Activated T-helper 2 cell treated with anti-CD3 and anti-CD28 coated beads, Interferon-gamma antibody, Interleukin-2, Interleukin-4, amounts not matched to agents 10 μg/mL and 5 μg/mL and 100 μg/mL, durations not matched to agents 14 hours and 24 hours and 36 hours (primary cell): ENCODE measurements around the gene ELF5. TPM values are rescaled to one million over a fixed set of nuclear protein-coding genes. Genes with fewer than 3 reads are reported as not detected.

Source experiments
- DNase-seq: peaks from one replicate; pipeline ENCODE4 v3.0.0; 2021; ENCODE audit warnings: low spot score
- H3K27ac Mint-ChIP-seq: one replicate; pipeline ENCODE4 v1.8.0; 2021; ENCODE audit warnings: mixed read lengths
- H3K27me3 Mint-ChIP-seq: one replicate; pipeline ENCODE4 v1.8.0; 2021; ENCODE audit warnings: low read depth, mixed read lengths
- H3K36me3 Mint-ChIP-seq: one replicate; pipeline ENCODE4 v1.8.0; 2021; ENCODE audit warnings: low read depth, mixed read lengths
- H3K4me1 Mint-ChIP-seq: one replicate; pipeline ENCODE4 v1.8.0; 2021; ENCODE audit warnings: low read depth, mixed read lengths
- H3K4me3 Mint-ChIP-seq: one replicate; pipeline ENCODE4 v1.8.0; 2021; ENCODE audit warnings: low read depth, mild to moderate bottlenecking, moderate library complexity, mixed read lengths
- H3K9me3 Mint-ChIP-seq: one replicate; pipeline ENCODE4 v1.8.0; 2021; ENCODE audit warnings: mixed read lengths
- intact Hi-C: fragments of 100-400 bp; cut with micrococcal nuclease; formaldehyde crosslinking; loops from one replicate; pipeline ENCODE4 v1.15.1; 2023
- total RNA-seq: library from RNA; stranded (reverse); gene quantifications from 2 replicates; pipeline ENCODE4 v1.2.3, GENCODE V29; 2022

ELF5 gene
- total RNA-seq, 1 donor from 2014 or later: not detected

DNA sequence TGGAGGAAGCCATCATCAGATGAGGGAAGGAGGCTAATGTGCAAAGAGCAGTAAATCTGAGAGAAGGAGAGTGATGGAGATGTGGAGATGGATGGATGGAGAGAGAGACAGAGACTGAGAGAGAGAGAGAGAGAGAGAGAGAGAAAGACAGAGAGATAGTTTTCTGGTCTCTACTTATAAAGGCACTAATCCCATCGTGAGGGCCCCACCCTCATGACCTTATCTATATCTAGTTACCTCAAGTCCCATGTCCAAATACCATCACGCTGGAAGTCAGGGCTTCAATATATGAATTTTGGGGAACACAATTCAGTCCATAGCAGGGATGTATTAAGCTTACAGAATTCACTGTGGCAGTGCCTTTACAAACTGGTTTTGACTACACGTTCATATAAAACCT lies 21.2 kb upstream of the ELF5 start:
- peaks cover 3% of the 10 kb centered on the region for H3K9me3 Mint-ChIP-seq
- H3K27me3 Mint-ChIP-seq: peaks cover 9% of the 10 kb centered on the region
- H3K36me3 Mint-ChIP-seq: no peaks in the 10 kb centered on the region
- intact Hi-C loops: no loop called here
- H3K27ac Mint-ChIP-seq: no peak overlapping the region
- no peak for DNase-seq
- H3K4me1 Mint-ChIP-seq: no peaks in the 10 kb centered on the region
- no peak overlapping the region for H3K4me3 Mint-ChIP-seq

DNA sequence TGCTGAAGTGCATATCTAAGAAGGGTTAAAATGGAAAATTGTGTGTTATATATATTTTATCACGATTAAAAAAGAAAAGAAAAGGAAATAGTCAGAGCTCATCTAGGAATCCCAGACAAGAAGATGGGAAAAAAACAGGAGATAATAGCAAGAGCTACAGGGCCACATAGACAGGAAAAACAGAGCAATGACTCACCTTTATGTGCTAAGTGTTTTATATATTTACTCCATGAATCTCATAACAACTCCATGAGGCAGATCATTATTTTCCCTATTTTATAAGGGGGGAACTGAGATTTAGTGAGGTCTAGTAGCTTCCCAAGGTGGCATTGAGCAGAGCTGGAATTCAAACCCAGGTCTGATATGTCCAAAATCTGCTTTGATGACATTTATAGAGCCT lies 18.1 kb upstream of the ELF5 start:
- no peak for DNase-seq
- H3K4me3 Mint-ChIP-seq: no peak overlapping the region
- H3K27ac Mint-ChIP-seq: no peak overlapping the region
- intact Hi-C loops: no loop called here
- peaks cover 4% of the 10 kb centered on the region for H3K27me3 Mint-ChIP-seq
- no peaks in the 10 kb centered on the region for H3K36me3 Mint-ChIP-seq
- H3K4me1 Mint-ChIP-seq: no peaks in the 10 kb centered on the region
- H3K9me3 Mint-ChIP-seq: peaks cover 3% of the 10 kb centered on the region

GRCh38 chr11:34530545-34531234 lies 17.1 kb upstream of the ELF5 start:
- intact Hi-C loops: no loop called here
- H3K27ac Mint-ChIP-seq: no peak overlapping the region
- no peak for DNase-seq
- peaks cover 4% of the 10 kb centered on the region for H3K27me3 Mint-ChIP-seq
- no peaks in the 10 kb centered on the region for H3K4me1 Mint-ChIP-seq
- H3K9me3 Mint-ChIP-seq: peaks cover 3% of the 10 kb centered on the region
- no peaks in the 10 kb centered on the region for H3K36me3 Mint-ChIP-seq
- H3K4me3 Mint-ChIP-seq: no peak overlapping the region

- Mint-ChIP-seq H3K9me3 (peaks cover 2% of the 10 kb centered on the region), H3K36me3 (no peaks in the 10 kb centered on the region), H3K4me3 (no peak overlapping the region), H3K27me3 (peaks cover 4% of the 10 kb centered on the region), H3K4me1 (no peaks in the 10 kb centered on the region), H3K27ac (no peak overlapping the region)
- DNase-seq: no peak
- intact Hi-C loops: no loop called here
Observed at GRCh38 chr11:34529643-34530042, 16.0 kb upstream of the ELF5 start.

DNA sequence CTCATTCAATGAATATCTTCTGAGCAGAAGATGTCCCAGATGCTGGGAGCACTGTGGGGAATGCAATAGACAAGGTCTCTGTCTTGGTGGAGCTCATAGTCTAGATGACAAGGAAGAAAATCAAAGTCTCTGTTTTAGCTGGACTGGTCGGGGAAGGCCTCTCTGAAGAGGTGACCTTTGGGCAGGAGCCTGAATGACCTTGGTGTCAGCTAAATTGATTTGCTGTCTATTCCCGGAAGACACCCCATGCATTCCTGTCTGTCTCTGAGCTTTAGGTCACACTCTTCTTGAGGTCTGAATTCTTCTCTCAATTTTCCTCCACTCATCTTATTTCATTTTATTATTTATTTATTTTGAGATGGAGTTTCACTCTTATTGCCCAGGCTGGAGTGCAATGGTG lies 14.5 kb upstream of the ELF5 start:
- Mint-ChIP-seq H3K9me3 (no peaks in the 10 kb centered on the region), H3K36me3 (no peaks in the 10 kb centered on the region), H3K4me1 (no peaks in the 10 kb centered on the region), H3K27me3 (peaks cover 4% of the 10 kb centered on the region), H3K4me3 (no peak overlapping the region), H3K27ac (no peak overlapping the region)
- DNase-seq: no peak
- intact Hi-C loops: no loop called here

GRCh38 chr11:34525888-34526657 lies 12.5 kb upstream of the ELF5 start:
- intact Hi-C loops: no loop called here
- Mint-ChIP-seq H3K36me3 (no peaks in the 10 kb centered on the region), H3K4me3 (no peak overlapping the region), H3K27me3 (peaks cover 2% of the 10 kb centered on the region), H3K9me3 (no peaks in the 10 kb centered on the region), H3K4me1 (no peaks in the 10 kb centered on the region), H3K27ac (no peak overlapping the region)
- DNase-seq: no peak

DNA sequence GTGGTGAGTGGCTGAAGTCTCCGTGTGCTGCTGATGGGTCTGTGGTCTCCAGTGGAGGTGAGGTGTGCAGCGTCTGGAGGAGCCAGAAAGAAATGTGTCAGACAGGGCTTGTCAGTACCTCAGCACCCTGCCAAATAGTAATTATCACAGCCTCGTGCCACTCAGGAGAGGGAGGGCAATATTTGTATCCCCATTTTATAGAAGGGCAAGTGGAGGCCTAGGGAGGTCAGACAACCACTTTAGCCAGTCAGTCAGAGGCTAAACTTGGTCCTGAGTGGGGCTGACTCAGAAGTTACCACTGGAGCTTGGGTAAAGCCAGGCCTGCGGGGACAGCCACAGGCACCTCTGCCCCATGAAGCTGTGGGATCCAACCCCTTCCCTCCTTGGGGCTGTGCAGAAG lies 11.5 kb upstream of the ELF5 start:
- Mint-ChIP-seq H3K27me3 (peaks cover 2% of the 10 kb centered on the region), H3K4me1 (no peaks in the 10 kb centered on the region), H3K4me3 (no peak overlapping the region), H3K27ac (no peak overlapping the region), H3K9me3 (no peaks in the 10 kb centered on the region), H3K36me3 (no peaks in the 10 kb centered on the region)
- DNase-seq: no peak
- intact Hi-C loops: no loop called here

GRCh38 chr11:34524696-34525095 lies 11.1 kb upstream of the ELF5 start:
- Mint-ChIP-seq H3K4me1 (no peaks in the 10 kb centered on the region), H3K27me3 (peaks cover 2% of the 10 kb centered on the region), H3K4me3 (no peak overlapping the region), H3K36me3 (no peaks in the 10 kb centered on the region), H3K9me3 (no peaks in the 10 kb centered on the region), H3K27ac (no peak overlapping the region)
- DNase-seq: no peak
- intact Hi-C loops: no loop called here

GRCh38 chr11:34523053-34523452 lies 9.5 kb upstream of the ELF5 start:
- intact Hi-C loops: no loop called here
- H3K9me3 Mint-ChIP-seq: no peaks in the 10 kb centered on the region
- no peak overlapping the region for H3K27ac Mint-ChIP-seq
- H3K36me3 Mint-ChIP-seq: no peaks in the 10 kb centered on the region
- no peak overlapping the region for H3K4me3 Mint-ChIP-seq
- H3K27me3 Mint-ChIP-seq: peaks cover 1% of the 10 kb centered on the region
- no peak for DNase-seq
- no peaks in the 10 kb centered on the region for H3K4me1 Mint-ChIP-seq

GRCh38 chr11:34522188-34522587 lies 8.6 kb upstream of the ELF5 start:
- intact Hi-C loops: no loop called here
- H3K27me3 Mint-ChIP-seq: peaks cover 3% of the 10 kb centered on the region
- no peak for DNase-seq
- no peaks in the 10 kb centered on the region for H3K36me3 Mint-ChIP-seq
- H3K4me1 Mint-ChIP-seq: no peaks in the 10 kb centered on the region
- H3K27ac Mint-ChIP-seq: no peak overlapping the region
- no peaks in the 10 kb centered on the region for H3K9me3 Mint-ChIP-seq
- no peak overlapping the region for H3K4me3 Mint-ChIP-seq

- DNase-seq: no peak
- Mint-ChIP-seq H3K36me3 (no peaks in the 10 kb centered on the region), H3K4me1 (no peaks in the 10 kb centered on the region), H3K27me3 (peaks cover 7% of the 10 kb centered on the region), H3K27ac (no peak overlapping the region), H3K9me3 (no peaks in the 10 kb centered on the region), H3K4me3 (no peak overlapping the region)
- intact Hi-C loops: no loop called here
Observed at GRCh38 chr11:34521265-34521664, 7.7 kb upstream of the ELF5 start.

DNA sequence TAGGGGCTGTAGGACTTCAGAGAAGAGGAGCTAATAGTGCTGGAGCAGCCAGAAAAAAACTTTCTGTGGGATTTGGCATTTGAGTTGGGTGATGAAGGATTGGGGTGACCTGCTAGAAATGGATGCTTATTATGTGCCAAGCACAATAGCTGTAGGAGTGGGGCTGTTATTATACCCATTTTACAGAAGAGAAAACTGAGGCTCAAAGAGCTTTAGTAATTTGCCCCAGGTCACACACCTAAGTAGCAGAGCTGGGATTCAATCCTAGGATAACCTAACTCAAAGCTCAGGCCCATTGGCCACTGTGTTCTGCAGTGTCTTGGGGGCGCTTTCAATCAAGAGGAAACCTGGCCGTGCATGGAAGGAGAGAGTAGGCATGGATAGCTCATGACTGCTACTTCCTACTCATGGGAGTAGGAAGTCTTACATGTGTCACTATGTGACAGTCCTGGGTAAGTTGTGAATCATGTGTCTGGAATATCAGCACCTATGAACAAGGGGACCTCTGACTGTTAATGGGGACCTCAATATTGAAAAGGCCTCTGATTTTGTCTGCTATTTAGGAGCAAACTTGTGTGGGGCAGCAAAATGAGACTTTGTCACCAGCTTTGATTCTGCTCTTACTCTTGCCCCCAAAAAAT lies 6.1 kb upstream of the ELF5 start:
- H3K36me3 Mint-ChIP-seq: no peaks in the 10 kb centered on the region
- H3K4me3 Mint-ChIP-seq: no peak overlapping the region
- intact Hi-C loops: no loop called here
- H3K9me3 Mint-ChIP-seq: no peaks in the 10 kb centered on the region
- H3K27me3 Mint-ChIP-seq: peaks cover 9% of the 10 kb centered on the region
- no peaks in the 10 kb centered on the region for H3K4me1 Mint-ChIP-seq
- no peak overlapping the region for H3K27ac Mint-ChIP-seq
- DNase-seq: no peak
